Fibroblast of lung (primary cell): ENCODE data around the gene JAM2.

Experiments used
- EZH2 ChIP-seq: IDR thresholded peaks from 2 replicates; pipeline ENCODE4 v1.5.1; 2012; ENCODE audit warnings: low read length, control low read depth, mild to moderate bottlenecking; ENCODE audit errors: missing control alignments
- TF ChIP-seq, protein P1 (sequence below), 2 donors: IDR thresholded peaks in 1 of 2; conservative IDR thresholded peaks in 1 of 2; 1 replicate in 1 of 2; 2 replicates in 1 of 2; pipeline ENCODE4 v1.5.1; 2011 to 2012; ENCODE audit warnings: low read length in 2 of 2, control low read depth in 1 of 2, inconsistent platforms in 1 of 2, low read depth in 1 of 2, mild to moderate bottlenecking in 1 of 2

DNA sequence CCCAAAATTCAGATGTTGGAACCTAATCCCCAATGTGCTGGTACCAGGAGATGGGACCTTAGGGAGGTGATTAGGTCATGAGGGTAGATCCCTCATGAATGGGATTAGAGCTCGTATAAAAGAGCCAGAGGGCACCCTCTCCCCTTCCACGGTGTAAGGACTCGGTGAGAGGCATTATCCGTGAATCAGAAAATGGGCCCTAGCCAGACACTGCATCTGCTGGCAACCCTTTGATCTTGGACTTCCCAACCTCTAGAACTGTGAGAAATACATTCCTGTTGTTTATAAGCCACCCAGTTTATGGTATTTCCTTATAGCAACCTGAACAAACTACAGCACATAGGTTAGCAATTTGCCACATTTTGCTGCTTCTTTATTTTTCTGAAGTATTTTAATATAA lies 14.5 kb upstream of the JAM2 start:
- TF ChIP-seq, protein P1, sequence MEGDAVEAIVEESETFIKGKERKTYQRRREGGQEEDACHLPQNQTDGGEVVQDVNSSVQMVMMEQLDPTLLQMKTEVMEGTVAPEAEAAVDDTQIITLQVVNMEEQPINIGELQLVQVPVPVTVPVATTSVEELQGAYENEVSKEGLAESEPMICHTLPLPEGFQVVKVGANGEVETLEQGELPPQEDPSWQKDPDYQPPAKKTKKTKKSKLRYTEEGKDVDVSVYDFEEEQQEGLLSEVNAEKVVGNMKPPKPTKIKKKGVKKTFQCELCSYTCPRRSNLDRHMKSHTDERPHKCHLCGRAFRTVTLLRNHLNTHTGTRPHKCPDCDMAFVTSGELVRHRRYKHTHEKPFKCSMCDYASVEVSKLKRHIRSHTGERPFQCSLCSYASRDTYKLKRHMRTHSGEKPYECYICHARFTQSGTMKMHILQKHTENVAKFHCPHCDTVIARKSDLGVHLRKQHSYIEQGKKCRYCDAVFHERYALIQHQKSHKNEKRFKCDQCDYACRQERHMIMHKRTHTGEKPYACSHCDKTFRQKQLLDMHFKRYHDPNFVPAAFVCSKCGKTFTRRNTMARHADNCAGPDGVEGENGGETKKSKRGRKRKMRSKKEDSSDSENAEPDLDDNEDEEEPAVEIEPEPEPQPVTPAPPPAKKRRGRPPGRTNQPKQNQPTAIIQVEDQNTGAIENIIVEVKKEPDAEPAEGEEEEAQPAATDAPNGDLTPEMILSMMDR (conservative IDR thresholded peaks at IDR 0.05 in 1 of 2, IDR thresholded peaks at IDR 0.05 in 1 of 2; ENCODE audit: low read depth in 1 of 2, low read length in 2 of 2) = no peak
- no peak for TF ChIP-seq EZH2
